ENCODE data around the gene SLC47A1.

DNA sequence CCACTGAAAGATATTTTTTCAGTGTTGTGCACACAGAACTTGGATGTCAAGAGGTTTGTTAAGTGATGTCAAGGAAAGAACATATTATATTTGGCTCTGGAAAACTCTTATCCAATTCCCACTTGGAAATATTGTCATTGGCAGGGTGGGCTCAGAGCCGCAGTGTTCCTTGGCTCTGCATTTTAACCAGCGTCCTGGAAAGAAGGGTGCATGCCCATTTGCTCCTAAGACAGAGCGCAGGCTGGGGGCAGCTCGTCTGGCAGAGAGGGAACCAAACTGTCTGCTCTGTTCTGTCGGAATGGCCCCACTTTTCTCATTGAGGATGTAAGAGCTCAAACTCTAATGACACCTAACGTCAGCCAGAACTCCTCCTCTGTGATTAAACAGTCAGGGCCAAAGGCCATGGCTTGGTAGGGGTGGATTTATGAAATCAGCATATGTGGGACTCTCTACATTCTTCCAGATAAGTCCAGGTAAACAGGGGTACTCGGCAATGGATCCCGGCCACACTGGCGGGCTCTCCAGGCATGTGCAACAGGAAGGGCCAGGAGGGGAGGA is 18.0 kb downstream of the SLC47A1 start:
- TF ChIP-seq, protein P1, sequence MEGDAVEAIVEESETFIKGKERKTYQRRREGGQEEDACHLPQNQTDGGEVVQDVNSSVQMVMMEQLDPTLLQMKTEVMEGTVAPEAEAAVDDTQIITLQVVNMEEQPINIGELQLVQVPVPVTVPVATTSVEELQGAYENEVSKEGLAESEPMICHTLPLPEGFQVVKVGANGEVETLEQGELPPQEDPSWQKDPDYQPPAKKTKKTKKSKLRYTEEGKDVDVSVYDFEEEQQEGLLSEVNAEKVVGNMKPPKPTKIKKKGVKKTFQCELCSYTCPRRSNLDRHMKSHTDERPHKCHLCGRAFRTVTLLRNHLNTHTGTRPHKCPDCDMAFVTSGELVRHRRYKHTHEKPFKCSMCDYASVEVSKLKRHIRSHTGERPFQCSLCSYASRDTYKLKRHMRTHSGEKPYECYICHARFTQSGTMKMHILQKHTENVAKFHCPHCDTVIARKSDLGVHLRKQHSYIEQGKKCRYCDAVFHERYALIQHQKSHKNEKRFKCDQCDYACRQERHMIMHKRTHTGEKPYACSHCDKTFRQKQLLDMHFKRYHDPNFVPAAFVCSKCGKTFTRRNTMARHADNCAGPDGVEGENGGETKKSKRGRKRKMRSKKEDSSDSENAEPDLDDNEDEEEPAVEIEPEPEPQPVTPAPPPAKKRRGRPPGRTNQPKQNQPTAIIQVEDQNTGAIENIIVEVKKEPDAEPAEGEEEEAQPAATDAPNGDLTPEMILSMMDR (IDR thresholded peaks at IDR 0.05; ENCODE audit: insufficient read depth, low read length), result no peak
- TF ChIP-seq POLR2AphosphoS5 (IDR thresholded peaks at IDR 0.05; ENCODE audit: low read depth), result no peak
- no peak for TF ChIP-seq REST (IDR thresholded peaks at IDR 0.05; ENCODE audit: insufficient replicate concordance, low read depth)
- TF ChIP-seq GABPA (IDR thresholded peaks at IDR 0.05; ENCODE audit: low read depth), result no peak
- no peak for TF ChIP-seq SPI1 (IDR thresholded peaks at IDR 0.05; ENCODE audit: borderline replicate concordance, low read depth)
